ENCODE results near the gene PPP2R1A.

DNA sequence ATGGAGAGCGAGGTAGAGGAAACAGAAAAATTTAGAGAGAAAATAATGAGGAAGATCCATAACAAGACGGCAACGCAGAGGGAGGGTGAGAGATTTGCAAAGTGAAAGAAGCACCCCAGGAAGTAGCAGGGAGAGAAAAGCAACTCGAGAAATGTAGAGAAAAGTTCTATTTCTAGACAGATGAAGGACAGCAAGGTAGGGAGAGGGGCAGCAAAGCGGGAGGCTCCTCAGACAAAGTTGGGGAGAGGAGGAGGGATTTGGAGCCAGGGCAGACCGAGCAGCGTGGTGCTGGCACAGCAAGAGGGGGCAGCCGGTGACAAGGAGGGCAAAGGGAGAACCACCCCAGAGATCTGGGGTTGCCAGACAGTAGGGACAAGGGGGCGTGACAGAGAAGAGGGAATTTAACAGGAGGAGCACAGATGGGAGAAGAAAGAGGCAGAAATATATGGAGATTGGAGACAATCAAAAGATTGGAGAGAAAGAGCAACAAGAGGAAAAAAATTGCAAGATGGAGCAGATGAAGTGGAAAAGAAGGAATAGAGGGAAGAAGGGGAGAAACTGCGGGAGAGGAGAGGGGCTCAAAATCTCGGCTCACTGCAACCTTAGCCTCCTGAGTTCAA, 80.5 kb downstream of the PPP2R1A start:
- TF ChIP-seq, protein P1, sequence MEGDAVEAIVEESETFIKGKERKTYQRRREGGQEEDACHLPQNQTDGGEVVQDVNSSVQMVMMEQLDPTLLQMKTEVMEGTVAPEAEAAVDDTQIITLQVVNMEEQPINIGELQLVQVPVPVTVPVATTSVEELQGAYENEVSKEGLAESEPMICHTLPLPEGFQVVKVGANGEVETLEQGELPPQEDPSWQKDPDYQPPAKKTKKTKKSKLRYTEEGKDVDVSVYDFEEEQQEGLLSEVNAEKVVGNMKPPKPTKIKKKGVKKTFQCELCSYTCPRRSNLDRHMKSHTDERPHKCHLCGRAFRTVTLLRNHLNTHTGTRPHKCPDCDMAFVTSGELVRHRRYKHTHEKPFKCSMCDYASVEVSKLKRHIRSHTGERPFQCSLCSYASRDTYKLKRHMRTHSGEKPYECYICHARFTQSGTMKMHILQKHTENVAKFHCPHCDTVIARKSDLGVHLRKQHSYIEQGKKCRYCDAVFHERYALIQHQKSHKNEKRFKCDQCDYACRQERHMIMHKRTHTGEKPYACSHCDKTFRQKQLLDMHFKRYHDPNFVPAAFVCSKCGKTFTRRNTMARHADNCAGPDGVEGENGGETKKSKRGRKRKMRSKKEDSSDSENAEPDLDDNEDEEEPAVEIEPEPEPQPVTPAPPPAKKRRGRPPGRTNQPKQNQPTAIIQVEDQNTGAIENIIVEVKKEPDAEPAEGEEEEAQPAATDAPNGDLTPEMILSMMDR (IDR thresholded peaks at IDR 0.05), result no peak
- TF ChIP-seq POLR2AphosphoS5 (IDR thresholded peaks at IDR 0.05) (no peak), POLR2A (IDR thresholded peaks at IDR 0.05) (no peak)

Measured in stomach (tissue), 4 donors.